Measurements from ENCODE around the gene SPTLC1.
A peak's percentile ranks its signal among the peaks of the same experiment; 100 is the strongest.
"Not testable (repeated sequence)": the region's sequence is repeated elsewhere in the genome, so short reads cannot be mapped to it uniquely, and the experiment has no call there.

The SPTLC1 gene

GRCh38 chr9:92136184-92136858 lies 21.1 kb upstream of the SPTLC1 start:
- no peak overlapping the region for H3K4me3 ChIP-seq (ENCODE audit: low read length)
- TF ChIP-seq CTCF (conservative IDR thresholded peaks at IDR 0.05; ENCODE audit: low read depth, low read length), result no peak
- DNase-seq (ENCODE audit: low read depth), result no peak

DNA sequence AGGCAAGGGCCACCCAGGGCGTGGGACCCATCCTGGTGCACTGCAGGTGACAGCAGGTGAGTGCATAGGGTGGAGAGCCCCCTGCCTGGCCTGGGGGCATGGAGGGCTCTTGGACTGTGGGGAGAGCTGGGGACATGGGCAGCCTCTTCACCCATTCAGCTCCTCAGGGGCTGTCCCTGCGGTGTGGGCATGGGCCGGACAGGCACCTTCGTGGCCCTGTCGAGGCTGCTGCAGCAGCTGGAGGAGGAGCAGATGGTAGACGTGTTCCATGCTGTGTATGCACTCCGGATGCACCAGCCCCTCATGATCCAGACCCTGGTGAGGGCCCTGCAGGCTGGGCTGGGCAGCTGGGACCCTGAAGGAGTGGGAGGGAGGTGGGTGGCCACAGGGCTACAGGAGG lies 20.4 kb upstream of the SPTLC1 start:
- H3K4me3 ChIP-seq (ENCODE audit: low read length), result no peak overlapping the region
- no peak for TF ChIP-seq CTCF (conservative IDR thresholded peaks at IDR 0.05; ENCODE audit: low read depth, low read length)

DNA sequence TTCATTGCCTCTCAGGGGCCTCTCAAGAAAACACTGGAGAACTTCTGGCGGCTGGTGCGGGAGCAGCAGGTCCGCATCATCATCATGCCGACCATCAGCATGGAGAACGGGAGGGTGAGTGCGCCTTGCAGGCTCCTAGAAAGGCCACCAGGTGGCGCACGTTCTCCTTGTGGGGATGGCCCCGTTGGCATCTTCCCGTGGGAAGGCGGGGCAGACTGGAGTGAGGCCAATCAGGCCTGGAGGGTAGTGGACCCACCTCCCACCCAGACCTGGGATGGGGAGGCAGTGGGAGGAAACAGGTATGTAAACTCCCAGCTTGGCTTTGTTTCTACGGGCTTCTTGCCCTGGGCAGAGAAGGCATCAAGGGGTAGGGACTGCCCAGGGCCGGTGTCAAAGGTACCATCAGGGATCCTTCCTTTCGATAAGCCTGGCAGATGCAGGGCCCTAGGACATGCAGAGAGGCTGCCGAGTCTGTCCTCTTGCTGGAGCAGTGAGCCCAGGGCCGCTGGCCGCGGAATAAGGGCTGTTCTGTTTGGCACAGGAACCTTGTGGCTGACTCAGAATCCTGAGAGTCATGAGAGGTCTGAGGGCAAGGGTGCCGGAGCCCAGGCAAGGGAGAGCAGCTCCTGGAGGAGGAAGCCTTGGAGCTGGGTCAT lies 18.9 kb upstream of the SPTLC1 start:
- TF ChIP-seq CTCF (conservative IDR thresholded peaks at IDR 0.05; ENCODE audit: low read depth, low read length), result peak; percentile 97
- peak; percentile 34 for DNase-seq (ENCODE audit: low read depth)
- H3K4me3 ChIP-seq (ENCODE audit: low read length), result peak overlapping the region; percentile 28

More for the DNA sequence above, 20.4 kb upstream of the SPTLC1 start:
- no peak for DNase-seq (ENCODE audit: low read depth)

DNA sequence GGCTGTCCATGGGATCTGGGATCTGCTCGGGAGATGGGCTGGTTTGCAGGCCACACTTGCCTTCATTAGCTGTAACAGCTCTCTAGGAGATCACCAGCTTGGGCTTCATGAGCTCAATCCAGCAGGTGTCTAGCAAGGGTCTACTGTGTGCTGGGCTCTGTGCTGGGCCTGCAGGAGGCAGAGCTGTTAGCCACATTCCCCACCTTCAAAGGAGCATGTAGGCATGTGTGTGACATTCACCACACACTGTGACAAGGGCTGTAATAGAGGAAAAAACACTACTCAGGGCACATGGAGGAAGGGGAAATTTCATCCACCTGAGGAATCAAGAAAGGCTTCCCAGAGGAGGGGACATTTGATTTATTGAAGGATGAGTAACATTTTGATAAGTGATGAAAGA lies 17.7 kb upstream of the SPTLC1 start:
- not testable (repeated sequence) for H3K4me3 ChIP-seq (ENCODE audit: low read length); DNase-seq (ENCODE audit: low read depth)

DNA sequence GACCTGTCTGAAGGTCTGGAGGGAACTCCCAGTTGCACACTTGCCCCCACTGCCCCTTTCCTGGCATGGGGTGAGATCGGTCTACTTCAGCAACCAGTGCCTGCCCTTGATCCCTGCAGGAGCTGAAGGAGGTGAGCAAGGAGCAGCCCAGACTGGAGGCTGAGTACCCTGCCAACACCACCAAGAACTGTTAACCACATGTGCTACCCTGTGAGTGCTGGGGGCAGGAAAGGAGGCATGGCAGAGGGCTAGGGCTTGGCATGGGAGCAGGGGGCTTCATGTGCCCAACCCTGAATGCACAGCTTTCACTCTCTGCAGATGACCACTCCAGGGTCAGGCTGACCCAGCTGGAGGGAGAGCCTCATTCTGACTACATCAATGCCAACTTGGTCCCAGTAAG lies 17.3 kb upstream of the SPTLC1 start:
- no peak for DNase-seq (ENCODE audit: low read depth)
- H3K4me3 ChIP-seq (ENCODE audit: low read length), result no peak overlapping the region
- no peak for TF ChIP-seq CTCF (conservative IDR thresholded peaks at IDR 0.05; ENCODE audit: low read depth, low read length)

DNA sequence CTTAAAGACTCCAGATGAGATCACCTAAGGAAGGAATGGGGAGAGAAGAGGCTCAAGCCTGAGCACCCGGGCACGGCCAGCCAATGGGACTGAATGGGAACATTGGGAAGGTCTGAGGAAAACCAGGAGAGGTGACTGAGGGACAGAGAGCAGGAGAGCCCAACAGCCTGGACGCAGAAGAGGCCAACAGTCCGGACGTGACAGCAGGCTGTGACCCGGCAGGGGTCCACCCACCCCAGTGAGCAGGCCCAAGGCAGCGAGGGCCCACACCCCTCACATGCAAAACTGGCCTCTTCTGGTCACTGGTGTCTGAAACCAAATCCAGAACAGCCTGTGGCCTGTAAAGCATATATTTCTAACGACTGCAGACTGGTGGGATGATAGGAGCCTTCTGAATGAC lies 7.6 kb upstream of the SPTLC1 start:
- no peak overlapping the region for H3K4me3 ChIP-seq (ENCODE audit: low read length)
- no peak for TF ChIP-seq CTCF (conservative IDR thresholded peaks at IDR 0.05; ENCODE audit: low read depth, low read length)
- no peak for DNase-seq (ENCODE audit: low read depth)

- DNase-seq (ENCODE audit: low read depth), result no peak
- H3K4me3 ChIP-seq (ENCODE audit: low read length), result no peak overlapping the region
- TF ChIP-seq CTCF (conservative IDR thresholded peaks at IDR 0.05; ENCODE audit: low read depth, low read length), result no peak
Observed at GRCh38 chr9:92122061-92122460, 6.8 kb upstream of the SPTLC1 start.
